ENCODE measurements around the gene PRDM16.

- TF ChIP-seq CTCF (conservative IDR thresholded peaks at IDR 0.05; ENCODE audit: low read length) (no peak), EZH2phosphoT487 (IDR thresholded peaks at IDR 0.05; ENCODE audit: borderline replicate concordance) (no peak)
These were observed 35.1 kb downstream of the PRDM16 start for GRCh38 chr1:3103967-3104677.
